ENCODE data around the gene PALLD. TPM values are rescaled to one million over a fixed set of nuclear protein-coding genes. Genes with fewer than 3 reads are reported as not detected.

PALLD gene
- total and polyA plus RNA-seq, 3 donors from 2014 or later, result 138 to 156 (median 146) TPM

DNA sequence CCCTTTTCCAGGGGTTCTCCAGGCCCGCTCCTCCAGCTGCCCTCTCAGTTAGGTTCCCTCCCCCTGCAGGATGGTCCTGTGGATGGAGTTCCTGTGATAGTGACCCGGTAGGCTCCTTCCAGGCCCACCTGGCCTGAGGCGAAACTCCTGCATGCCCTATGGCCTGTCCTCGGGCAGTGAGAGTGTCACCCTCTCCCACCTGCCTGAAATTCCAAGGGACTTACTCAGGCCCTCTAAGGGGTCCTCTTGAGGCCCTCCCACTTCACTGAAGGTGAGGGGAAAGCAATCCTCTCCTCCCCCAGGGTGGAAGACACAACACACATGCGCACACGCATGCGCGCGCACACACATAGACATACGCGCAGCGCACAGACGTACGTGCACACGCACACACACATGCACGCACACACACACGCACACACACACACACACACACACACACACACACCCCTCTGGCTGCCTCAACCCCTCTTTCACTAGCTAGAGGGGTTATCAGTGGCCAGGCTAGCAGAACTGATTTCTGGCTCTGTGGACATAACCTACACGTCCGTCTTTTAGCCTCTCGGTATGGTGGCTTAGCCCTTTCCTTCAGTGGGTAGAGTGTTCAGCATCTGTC lies 297.3 kb downstream of the PALLD start:
- Histone ChIP-seq H3K4me1 (peaks cover 5% of the 10 kb centered on the region), H3K9me3 (no peaks in the 10 kb centered on the region), H3K36me3 (ENCODE audit: low read depth, missing control alignments) (no peaks in the 10 kb centered on the region), H3K27ac (no peak overlapping the region), H3K4me3 (peak overlapping the region in 1 of 2 donors; percentile 11), H3K27me3 (no peaks in the 10 kb centered on the region)
- WGBS, 2 donors, result 81 to 87% methylated on average over 16 to 20 of the region's 20 CpGs
- DNase-seq, result no peak
- TF ChIP-seq, protein P1, sequence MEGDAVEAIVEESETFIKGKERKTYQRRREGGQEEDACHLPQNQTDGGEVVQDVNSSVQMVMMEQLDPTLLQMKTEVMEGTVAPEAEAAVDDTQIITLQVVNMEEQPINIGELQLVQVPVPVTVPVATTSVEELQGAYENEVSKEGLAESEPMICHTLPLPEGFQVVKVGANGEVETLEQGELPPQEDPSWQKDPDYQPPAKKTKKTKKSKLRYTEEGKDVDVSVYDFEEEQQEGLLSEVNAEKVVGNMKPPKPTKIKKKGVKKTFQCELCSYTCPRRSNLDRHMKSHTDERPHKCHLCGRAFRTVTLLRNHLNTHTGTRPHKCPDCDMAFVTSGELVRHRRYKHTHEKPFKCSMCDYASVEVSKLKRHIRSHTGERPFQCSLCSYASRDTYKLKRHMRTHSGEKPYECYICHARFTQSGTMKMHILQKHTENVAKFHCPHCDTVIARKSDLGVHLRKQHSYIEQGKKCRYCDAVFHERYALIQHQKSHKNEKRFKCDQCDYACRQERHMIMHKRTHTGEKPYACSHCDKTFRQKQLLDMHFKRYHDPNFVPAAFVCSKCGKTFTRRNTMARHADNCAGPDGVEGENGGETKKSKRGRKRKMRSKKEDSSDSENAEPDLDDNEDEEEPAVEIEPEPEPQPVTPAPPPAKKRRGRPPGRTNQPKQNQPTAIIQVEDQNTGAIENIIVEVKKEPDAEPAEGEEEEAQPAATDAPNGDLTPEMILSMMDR (IDR thresholded peaks at IDR 0.05), result no peak
- no peak for TF ChIP-seq POLR2A (IDR thresholded peaks at IDR 0.05)
- intact Hi-C loops (cut with DNase I; ENCODE audit: low total_unique reads), result no loop called here

DNA sequence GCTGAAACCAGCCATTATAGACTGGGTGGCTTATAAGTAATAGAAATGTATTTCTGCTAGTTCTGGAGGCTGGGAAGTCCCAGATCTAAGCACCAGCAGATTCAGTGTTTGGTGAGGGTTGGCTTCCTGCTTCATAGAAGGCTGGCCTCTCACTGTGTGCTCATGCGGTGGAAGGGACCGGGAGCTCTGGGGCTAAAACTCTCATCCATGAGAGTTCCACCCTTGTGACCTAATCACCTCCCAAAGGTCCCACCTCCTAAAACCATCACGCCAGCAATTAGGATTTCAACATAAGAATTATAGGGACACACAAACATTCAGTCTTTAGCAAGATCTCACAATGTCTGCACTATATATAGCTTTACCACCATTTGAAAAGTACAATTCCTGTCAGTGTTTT lies 298.0 kb downstream of the PALLD start:
- H3K4me3 ChIP-seq, result no peak overlapping the region
- H3K27ac ChIP-seq, result no peak overlapping the region
- peaks cover 5% of the 10 kb centered on the region for H3K4me1 ChIP-seq
- intact Hi-C loops (cut with DNase I; ENCODE audit: low total_unique reads), result no loop called here
- 89 to 93% methylated on average over 3 of the region's 3 CpGs for WGBS, 2 donors
- H3K27me3 ChIP-seq, result no peaks in the 10 kb centered on the region
- H3K36me3 ChIP-seq (ENCODE audit: low read depth, missing control alignments), result no peaks in the 10 kb centered on the region
- no peak for TF ChIP-seq POLR2A (IDR thresholded peaks at IDR 0.05)
- TF ChIP-seq, protein P1 (IDR thresholded peaks at IDR 0.05), result no peak
- no peak for DNase-seq
- no peaks in the 10 kb centered on the region for H3K9me3 ChIP-seq

DNA sequence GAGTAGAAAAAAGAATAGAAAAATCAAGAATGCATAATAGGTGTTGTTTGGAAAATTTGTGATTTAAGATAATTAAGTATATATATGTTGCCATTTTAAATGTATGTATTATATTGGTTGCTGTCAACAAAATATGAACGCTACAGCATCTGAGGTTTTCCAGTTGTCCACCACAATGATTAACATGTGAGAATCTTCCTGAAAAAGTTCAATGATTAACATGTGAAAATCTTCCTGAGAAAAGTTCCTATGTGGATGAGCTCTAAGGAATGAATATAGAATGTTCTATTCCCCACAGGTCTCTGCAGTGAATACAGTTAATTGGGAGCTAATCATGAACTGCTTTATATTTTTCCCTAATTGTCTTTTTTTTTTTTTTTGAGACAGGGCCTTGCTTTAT lies 298.5 kb downstream of the PALLD start:
- 90% methylated on average over 1 of the region's 1 CpG for WGBS, 2 donors
- peaks cover 5% of the 10 kb centered on the region for H3K4me1 ChIP-seq
- no peak overlapping the region for H3K27ac ChIP-seq
- intact Hi-C loops (cut with DNase I; ENCODE audit: low total_unique reads), result no loop called here
- H3K4me3 ChIP-seq, result no peak overlapping the region
- no peaks in the 10 kb centered on the region for H3K36me3 ChIP-seq (ENCODE audit: low read depth, missing control alignments)
- no peak for TF ChIP-seq POLR2A (IDR thresholded peaks at IDR 0.05)
- TF ChIP-seq, protein P1 (IDR thresholded peaks at IDR 0.05), result no peak
- DNase-seq, result no peak
- H3K9me3 ChIP-seq, result no peaks in the 10 kb centered on the region
- H3K27me3 ChIP-seq, result no peaks in the 10 kb centered on the region

DNA sequence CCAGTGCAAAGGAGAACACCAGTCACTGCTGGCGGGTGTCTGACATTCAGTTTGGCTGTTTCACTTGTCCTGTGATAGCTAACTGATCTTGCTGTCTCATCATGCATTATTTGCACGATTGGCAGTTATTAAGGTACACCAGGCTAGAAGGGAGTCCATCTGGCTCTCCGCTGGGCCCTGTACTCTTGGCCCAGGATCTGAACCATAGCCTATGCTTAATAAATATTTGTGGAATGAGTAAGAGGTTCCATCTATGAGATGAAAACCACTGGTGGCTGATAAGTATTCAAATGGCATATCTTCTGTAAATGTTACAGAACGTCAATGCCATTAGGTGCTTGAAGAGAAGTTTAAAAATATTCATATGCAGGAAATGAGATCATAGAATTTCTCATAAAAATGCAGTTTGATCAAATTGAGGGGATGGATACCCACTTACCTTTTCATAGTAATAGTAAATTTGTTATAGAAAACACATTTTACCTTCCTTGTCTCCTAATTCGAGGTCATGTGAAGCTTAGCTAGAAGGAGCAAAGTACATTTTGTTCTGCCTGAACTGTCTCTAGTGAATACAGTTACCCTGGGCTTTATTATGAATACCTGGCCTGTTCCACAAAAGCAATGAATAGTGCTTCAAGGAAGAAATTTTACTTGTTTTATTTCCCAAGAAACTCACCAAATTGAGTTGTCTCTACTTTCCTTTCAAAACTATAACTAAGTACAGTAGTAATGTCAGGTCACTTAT lies 299.7 kb downstream of the PALLD start:
- DNase-seq, result no peak
- no peaks in the 10 kb centered on the region for H3K9me3 ChIP-seq
- intact Hi-C loops (cut with DNase I; ENCODE audit: low total_unique reads), result no loop called here
- 65 to 71% methylated on average over 5 of the region's 5 CpGs for WGBS, 2 donors
- no peaks in the 10 kb centered on the region for H3K27me3 ChIP-seq
- H3K27ac ChIP-seq, result peak overlapping the region in 1 of 2 donors; percentile 31
- peaks cover 5% of the 10 kb centered on the region for H3K4me1 ChIP-seq
- no peak for TF ChIP-seq POLR2A (IDR thresholded peaks at IDR 0.05)
- TF ChIP-seq, protein P1 (IDR thresholded peaks at IDR 0.05), result no peak
- H3K36me3 ChIP-seq (ENCODE audit: low read depth, missing control alignments), result no peaks in the 10 kb centered on the region
- no peak overlapping the region for H3K4me3 ChIP-seq

Data from testis (tissue), 3 donors.